ENCODE measurements around the gene ADGRE3.

Gene ADGRE3

GRCh38 chr19:14703833-14704232 lies 29.2 kb upstream of the ADGRE3 start:
- H3K4me3 ChIP-seq (ENCODE audit: low read length) = no peak overlapping the region
- DNase-seq (ENCODE audit: low read depth) = no peak
- no peak for TF ChIP-seq CTCF (IDR thresholded peaks at IDR 0.05; ENCODE audit: insufficient read depth, low read depth, low read length, missing control alignments)

- no peak for TF ChIP-seq CTCF (IDR thresholded peaks at IDR 0.05; ENCODE audit: insufficient read depth, low read depth, low read length, missing control alignments)
- no peak for DNase-seq (ENCODE audit: low read depth)
- no peak overlapping the region for H3K4me3 ChIP-seq (ENCODE audit: low read length)
Observed at GRCh38 chr19:14700711-14701375, 26.2 kb upstream of the ADGRE3 start.

- no peak overlapping the region for H3K4me3 ChIP-seq (ENCODE audit: low read length)
- no peak for DNase-seq (ENCODE audit: low read depth)
- no peak for TF ChIP-seq CTCF (IDR thresholded peaks at IDR 0.05; ENCODE audit: insufficient read depth, low read depth, low read length, missing control alignments)
Observed at GRCh38 chr19:14699641-14700040, 25.0 kb upstream of the ADGRE3 start.

- no peak for TF ChIP-seq CTCF (IDR thresholded peaks at IDR 0.05; ENCODE audit: insufficient read depth, low read depth, low read length, missing control alignments)
- DNase-seq (ENCODE audit: low read depth) = no peak
- no peak overlapping the region for H3K4me3 ChIP-seq (ENCODE audit: low read length)
Observed at GRCh38 chr19:14695471-14695870, 20.8 kb upstream of the ADGRE3 start.

- TF ChIP-seq CTCF (IDR thresholded peaks at IDR 0.05; ENCODE audit: insufficient read depth, low read depth, low read length, missing control alignments) = no peak
- DNase-seq (ENCODE audit: low read depth) = no peak
- no peak overlapping the region for H3K4me3 ChIP-seq (ENCODE audit: low read length)
Observed at GRCh38 chr19:14694641-14695266, 20.1 kb upstream of the ADGRE3 start.

- peak within 1 kb of the TSS; percentile 74 for H3K4me3 ChIP-seq (ENCODE audit: low read length)
- no peak for TF ChIP-seq CTCF (IDR thresholded peaks at IDR 0.05; ENCODE audit: insufficient read depth, low read depth, low read length, missing control alignments)
- peak; percentile 92 for DNase-seq (ENCODE audit: low read depth)
Observed at GRCh38 chr19:14689598-14690503, 15.2 kb upstream of the ADGRE3 start, which contains the start of gene ZNF333. ZNF333 (plus strand) TSS chr19:14690048; CDS start chr19:14693492, 3,444 bp downstream.

Measured in epithelial cell of esophagus (primary cell).